SU-DHL-6 (cell line): Measurements from ENCODE around the gene TMEM63B.

Experiments
- H2AFZ ChIP-seq: fragments of 200-600 bp; sonication (generic); 2 replicates; pipeline ENCODE4 v1.6.1; 2014; ENCODE audit warnings: low read depth, mild to moderate bottlenecking, moderate library complexity, mixed read lengths, antibody characterized with exemption, low read length; ENCODE audit not compliant: severe bottlenecking
- H3F3A ChIP-seq: fragments of 200-600 bp; shearing (Covaris generic); 2 replicates; pipeline ENCODE4 v1.6.0; 2016; ENCODE audit warnings: antibody characterized with exemption, mild to moderate bottlenecking; ENCODE audit not compliant: insufficient read depth
- H3K27ac ChIP-seq: fragments of 200-600 bp; sonication (generic); 2 replicates; pipeline ENCODE4 v1.5.1; 2016; ENCODE audit warnings: low read depth, mild to moderate bottlenecking, low read length, moderate library complexity, mixed read lengths
- H3K27me3 ChIP-seq: fragments of 200-600 bp; sonication (generic), shearing (Covaris generic); 2 replicates; pipeline ENCODE4 v1.6.0; 2014; ENCODE audit warnings: mild to moderate bottlenecking, low read length
- H3K36me3 ChIP-seq: fragments of 200-600 bp; sonication (generic); 2 replicates; pipeline ENCODE4 v1.6.1; 2014; ENCODE audit warnings: mild to moderate bottlenecking, low read length, mixed read lengths
- H3K4me2 ChIP-seq: fragments of 300-600, 200-600 bp; shearing (Covaris generic), sonication (generic); 2 replicates; pipeline ENCODE4 v1.6.0; 2014; ENCODE audit warnings: low read length, low read depth, mild to moderate bottlenecking; ENCODE audit not compliant: poor library complexity, severe bottlenecking
- H3K4me3 ChIP-seq: fragments of 200-600 bp; sonication (generic); 2 replicates; pipeline ENCODE4 v1.5.1; 2014; ENCODE audit warnings: antibody characterized with exemption, low read length, mild to moderate bottlenecking, mixed read lengths; ENCODE audit not compliant: insufficient read depth, poor library complexity, severe bottlenecking
- H3K79me2 ChIP-seq: fragments of 200-600 bp; sonication (generic); 2 replicates; pipeline ENCODE4 v1.6.1; 2014; ENCODE audit warnings: mild to moderate bottlenecking, low read length, moderate library complexity; ENCODE audit not compliant: insufficient read depth
- H3K9ac ChIP-seq: fragments of 200-600 bp; sonication (generic); 2 replicates; pipeline ENCODE4 v1.7.0; 2014; ENCODE audit warnings: mild to moderate bottlenecking, low read length
- H3K9me2 ChIP-seq: fragments of 200-600 bp; sonication (generic); replicated peaks from 2 replicates; pipeline ENCODE4 v1.6.1; 2014; ENCODE audit warnings: low read length; ENCODE audit not compliant: insufficient read depth
- H3K9me3 ChIP-seq: fragments of 200-600 bp; sonication (generic); 2 replicates; pipeline ENCODE4 v1.6.1; 2014; ENCODE audit warnings: low read length, mixed read lengths; ENCODE audit not compliant: insufficient read depth
- H4K20me1 ChIP-seq: fragments of 200-600 bp; sonication (generic); 2 replicates; pipeline ENCODE4 v1.6.1; 2014; ENCODE audit warnings: low read depth, mild to moderate bottlenecking, antibody characterized with exemption, low read length, moderate library complexity, mixed read lengths
- CTCF ChIP-seq: fragments of 200-600 bp; sonication (generic); IDR thresholded peaks from one replicate; pipeline ENCODE4 v1.5.1; 2017; ENCODE audit warnings: antibody characterized with exemption, mild to moderate bottlenecking, low read length, moderate library complexity; ENCODE audit not compliant: insufficient read depth, poor library complexity, severe bottlenecking
- EZH2phosphoT487 ChIP-seq: fragments of 200-600 bp; sonication (generic), shearing (Covaris generic); conservative IDR thresholded peaks from 2 replicates; pipeline ENCODE4 v1.6.1; 2018; ENCODE audit warnings: mild to moderate bottlenecking, antibody characterized with exemption, low read length, moderate library complexity, mixed read lengths

Gene TMEM63B

GRCh38 chr6:44149369-44150012, 22.1 kb downstream of the TMEM63B start:
- Histone ChIP-seq H3K9ac (no peak overlapping the region), H3K36me3 (no peaks in the 10 kb centered on the region), H3K4me3 (no peak overlapping the region)

GRCh38 chr6:44150317-44150917, 23.1 kb downstream of the TMEM63B start:
- H3K9me3 ChIP-seq, result no peaks in the 10 kb centered on the region
- no peaks in the 10 kb centered on the region for H4K20me1 ChIP-seq
- no peak overlapping the region for H3K9ac ChIP-seq
- H3F3A ChIP-seq, result no peaks in the 10 kb centered on the region
- H3K79me2 ChIP-seq, result no peaks in the 10 kb centered on the region
- no peak overlapping the region for H3K27ac ChIP-seq
- H3K9me2 ChIP-seq, result no peaks in the 10 kb centered on the region
- H3K36me3 ChIP-seq, result no peaks in the 10 kb centered on the region
- H3K27me3 ChIP-seq, result no peaks in the 10 kb centered on the region
- H2AFZ ChIP-seq, result no peak overlapping the region
- no peak overlapping the region for H3K4me3 ChIP-seq
- TF ChIP-seq EZH2phosphoT487 (no peak), CTCF (no peak)
- no peak overlapping the region for H3K4me2 ChIP-seq

More at GRCh38 chr6:44149369-44150012, 22.1 kb downstream of the TMEM63B start:
- TF ChIP-seq EZH2phosphoT487 (no peak), CTCF (no peak)
- no peak overlapping the region for H3K27ac ChIP-seq
- no peaks in the 10 kb centered on the region for H3K9me3 ChIP-seq
- no peaks in the 10 kb centered on the region for H3K79me2 ChIP-seq
- H3K9me2 ChIP-seq, result no peaks in the 10 kb centered on the region
- no peaks in the 10 kb centered on the region for H3K27me3 ChIP-seq
- H3F3A ChIP-seq, result no peaks in the 10 kb centered on the region
- no peak overlapping the region for H2AFZ ChIP-seq
- no peaks in the 10 kb centered on the region for H4K20me1 ChIP-seq
- no peak overlapping the region for H3K4me2 ChIP-seq

- Histone ChIP-seq H3K36me3 (no peaks in the 10 kb centered on the region), H3K9me2 (no peaks in the 10 kb centered on the region), H3K79me2 (no peaks in the 10 kb centered on the region), H3K4me3 (no peak overlapping the region), H3K9me3 (no peaks in the 10 kb centered on the region), H3K4me2 (no peak overlapping the region), H3K9ac (no peak overlapping the region), H3F3A (no peaks in the 10 kb centered on the region), H4K20me1 (no peaks in the 10 kb centered on the region), H3K27me3 (no peaks in the 10 kb centered on the region), H2AFZ (no peak overlapping the region), H3K27ac (no peak overlapping the region)
- TF ChIP-seq CTCF (peak; percentile 100), EZH2phosphoT487 (no peak)
These were observed 24.2 kb downstream of the TMEM63B start for GRCh38 chr6:44151348-44152108.
